GM12878 (cell line): ENCODE results near the gene PLRG1.

Experiments used
- BRCA1 ChIP-seq: IDR thresholded peaks from 2 replicates; pipeline ENCODE4 v1.6.1; 2011; ENCODE audit warnings: low read depth, low read length, improper control_type of control experiment
- CREB1 ChIP-seq: IDR thresholded peaks from 2 replicates; pipeline ENCODE4 v1.6.1; 2012; ENCODE audit warnings: low read depth, mild to moderate bottlenecking, inconsistent platforms
- CTCF ChIP-seq, 3 experiments: IDR thresholded peaks in 2 of 3; conservative IDR thresholded peaks in 1 of 3; 2 replicates each; pipeline ENCODE4 v1.5.1; 2011; ENCODE audit warnings: low read depth in 3 of 3, low read length in 3 of 3, mild to moderate bottlenecking in 3 of 3, control low read depth in 2 of 3, moderate library complexity in 2 of 3, inconsistent platforms in 1 of 3, mixed read lengths in 1 of 3; ENCODE audit not compliant: control insufficient read depth in 2 of 3, insufficient read depth in 1 of 3; ENCODE audit errors: extremely low read depth in 1 of 3
- HDAC2 ChIP-seq: fragments of 200-600 bp; sonication (generic); IDR thresholded peaks from 2 replicates; pipeline ENCODE4 v1.6.1; 2017
- MEF2A ChIP-seq: IDR thresholded peaks from 2 replicates; pipeline ENCODE4 v1.6.1; 2011; ENCODE audit warnings: low read depth, mild to moderate bottlenecking, low read length, moderate library complexity; ENCODE audit not compliant: insufficient read depth
- POLR2A ChIP-seq: IDR thresholded peaks from 2 replicates; pipeline ENCODE4 v1.6.1; 2011; ENCODE audit warnings: low read depth, mild to moderate bottlenecking, low read length
- POLR2AphosphoS5 ChIP-seq: IDR thresholded peaks from 2 replicates; pipeline ENCODE4 v1.6.1; 2011; ENCODE audit warnings: mild to moderate bottlenecking, low read length, inconsistent platforms
- REST ChIP-seq: IDR thresholded peaks from 2 replicates; pipeline ENCODE4 v1.6.1; 2012; ENCODE audit warnings: mild to moderate bottlenecking, low read depth, low read length
- RFX5 ChIP-seq: IDR thresholded peaks from 2 replicates; pipeline ENCODE4 v1.6.1; 2011; ENCODE audit warnings: low read depth, low read length, improper control_type of control experiment
- STAT3 ChIP-seq: IDR thresholded peaks from 2 replicates; pipeline ENCODE4 v1.6.1; 2011; ENCODE audit warnings: low read depth, low read length, improper control_type of control experiment
- ZBTB4 ChIP-seq: fragments of 450-650 bp; formaldehyde crosslinking; IDR thresholded peaks from 2 replicates; pipeline ENCODE4 v1.4.0; 2022; ENCODE audit warnings: mild to moderate bottlenecking, moderate library complexity

GRCh38 chr4:154521607-154522006 is 28.6 kb downstream of the PLRG1 start:
- TF ChIP-seq ZBTB4 (no peak), CTCF (IDR thresholded peaks at IDR 0.05 in 2 of 3, conservative IDR thresholded peaks at IDR 0.05 in 1 of 3; ENCODE audit: control insufficient read depth in 2 of 3, extremely low read depth in 1 of 3, insufficient read depth in 1 of 3, low read depth in 3 of 3, low read length in 3 of 3) (no peak), MEF2A (no peak), BRCA1 (no peak), RFX5 (no peak), POLR2AphosphoS5 (no peak), HDAC2 (no peak), POLR2A (no peak), CREB1 (no peak), REST (no peak), STAT3 (no peak)
